Dendritic cell treated with granulocyte-macrophage colony-stimulating factor and Interleukin-4, amounts not matched to agents 40 ng/mL and 50 ng/mL, for 4 days (primary cell): Measurements from ENCODE around the gene ANKRD31.

Source experiments
- H3K27ac Mint-ChIP-seq: one replicate; pipeline ENCODE4 v1.8.0; 2022; ENCODE audit warnings: mild to moderate bottlenecking, mixed read lengths
- H3K27me3 Mint-ChIP-seq: one replicate; pipeline ENCODE4 v1.8.0; 2022; ENCODE audit warnings: mild to moderate bottlenecking, mixed read lengths
- H3K36me3 Mint-ChIP-seq: one replicate; pipeline ENCODE4 v1.8.0; 2022; ENCODE audit warnings: low read depth, mixed read lengths
- H3K4me1 Mint-ChIP-seq: one replicate; pipeline ENCODE4 v1.8.0; 2022; ENCODE audit warnings: low read depth, mixed read lengths
- H3K4me3 Mint-ChIP-seq: one replicate; pipeline ENCODE4 v1.8.0; 2022; ENCODE audit warnings: mild to moderate bottlenecking, moderate library complexity, mixed read lengths
- H3K9me3 Mint-ChIP-seq: one replicate; pipeline ENCODE4 v1.8.0; 2022; ENCODE audit warnings: mixed read lengths
- intact Hi-C: fragments of 100-400 bp; cut with micrococcal nuclease; formaldehyde crosslinking; loops from one replicate; pipeline ENCODE4 v1.15.0; 2022

Gene ANKRD31

DNA sequence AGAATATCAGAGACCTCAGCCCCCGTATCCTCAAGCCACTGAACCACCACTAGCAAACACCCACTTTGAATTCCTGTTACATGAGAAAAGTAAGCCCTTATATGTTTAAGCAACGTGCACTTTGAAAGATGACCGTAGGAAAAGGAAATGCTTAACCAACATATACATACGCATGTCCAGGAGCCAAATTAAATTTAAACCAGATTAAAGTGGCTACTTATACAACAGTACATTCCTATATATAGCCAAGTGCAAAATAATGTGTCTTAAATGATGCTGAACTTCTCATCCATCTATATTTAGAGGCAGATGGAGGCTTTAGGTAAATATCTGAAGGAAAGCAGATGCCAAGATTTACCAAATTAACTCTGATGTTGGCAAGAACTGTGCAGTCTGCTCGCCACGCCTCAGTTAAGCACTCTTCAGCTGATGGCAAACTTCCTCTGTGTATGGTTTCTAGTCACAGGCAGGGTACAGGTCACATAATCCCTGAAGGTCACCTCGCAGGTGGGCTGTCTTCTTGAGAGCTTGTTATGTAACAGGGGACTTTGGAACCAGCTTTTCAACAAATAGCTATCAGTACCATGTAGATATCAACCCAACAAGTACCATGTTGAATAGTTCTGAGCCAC, 192.9 kb downstream of the ANKRD31 start:
- H3K4me3 Mint-ChIP-seq, result no peak overlapping the region
- peaks cover 8% of the 10 kb centered on the region for H3K4me1 Mint-ChIP-seq
- peaks cover 3% of the 10 kb centered on the region for H3K27me3 Mint-ChIP-seq
- H3K27ac Mint-ChIP-seq, result no peak overlapping the region
- intact Hi-C loops, result loop anchor here (10.0 kb wide), 1 partner anchor 359 kb away; the partner anchor contains the start of gene HEXB
- H3K36me3 Mint-ChIP-seq, result no peaks in the 10 kb centered on the region
- no peaks in the 10 kb centered on the region for H3K9me3 Mint-ChIP-seq

DNA sequence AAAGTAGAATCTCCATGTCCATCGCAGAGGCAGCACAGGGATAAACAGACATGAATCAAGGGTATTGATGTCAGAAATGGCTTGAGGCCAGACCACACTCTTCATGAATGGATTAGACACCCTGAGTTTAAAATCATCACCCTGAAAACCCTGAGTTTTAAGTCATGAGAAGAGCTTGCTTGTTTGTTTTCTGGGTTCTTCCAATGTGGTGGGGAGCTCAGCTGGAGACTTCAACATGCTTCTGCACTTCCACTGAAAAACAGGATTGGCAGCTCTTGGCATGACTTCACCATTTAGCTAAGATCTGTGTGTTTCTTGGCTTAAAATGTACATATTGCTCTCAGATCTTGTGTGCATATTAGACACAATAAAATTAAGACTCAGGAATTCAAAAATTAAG, 194.2 kb downstream of the ANKRD31 start:
- no peak overlapping the region for H3K27ac Mint-ChIP-seq
- no peaks in the 10 kb centered on the region for H3K36me3 Mint-ChIP-seq
- no peaks in the 10 kb centered on the region for H3K9me3 Mint-ChIP-seq
- H3K27me3 Mint-ChIP-seq, result peaks cover 3% of the 10 kb centered on the region
- no peak overlapping the region for H3K4me3 Mint-ChIP-seq
- intact Hi-C loops, result loop anchor here (10.0 kb wide), 1 partner anchor 358 kb away; the partner anchor contains the start of gene HEXB
- peaks cover 8% of the 10 kb centered on the region for H3K4me1 Mint-ChIP-seq

DNA sequence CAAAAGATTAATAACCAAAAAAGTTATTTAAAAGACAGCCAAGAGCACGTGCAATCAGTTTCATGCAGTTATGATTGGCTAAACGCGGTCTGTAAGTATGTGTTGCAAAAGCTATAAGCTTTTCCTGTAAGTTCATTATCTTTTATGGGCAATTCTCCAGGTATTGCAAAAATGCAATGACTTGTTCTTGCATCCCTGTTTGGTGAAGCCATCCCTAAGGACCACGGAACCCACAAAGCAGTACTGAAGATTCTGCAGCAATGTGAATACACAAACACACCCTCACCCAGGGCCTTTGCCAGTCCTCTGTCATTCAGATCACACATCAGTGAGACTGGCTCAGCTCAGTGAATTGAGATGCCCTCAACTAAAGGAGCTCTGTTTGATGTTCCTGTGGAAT, 195.7 kb downstream of the ANKRD31 start:
- intact Hi-C loops, result loop anchor here (10.0 kb wide), 1 partner anchor 356 kb away; the partner anchor contains the start of gene HEXB
- H3K9me3 Mint-ChIP-seq, result no peaks in the 10 kb centered on the region
- H3K4me1 Mint-ChIP-seq, result peaks cover 8% of the 10 kb centered on the region
- no peak overlapping the region for H3K4me3 Mint-ChIP-seq
- no peaks in the 10 kb centered on the region for H3K36me3 Mint-ChIP-seq
- no peak overlapping the region for H3K27ac Mint-ChIP-seq
- H3K27me3 Mint-ChIP-seq, result peaks cover 1% of the 10 kb centered on the region

DNA sequence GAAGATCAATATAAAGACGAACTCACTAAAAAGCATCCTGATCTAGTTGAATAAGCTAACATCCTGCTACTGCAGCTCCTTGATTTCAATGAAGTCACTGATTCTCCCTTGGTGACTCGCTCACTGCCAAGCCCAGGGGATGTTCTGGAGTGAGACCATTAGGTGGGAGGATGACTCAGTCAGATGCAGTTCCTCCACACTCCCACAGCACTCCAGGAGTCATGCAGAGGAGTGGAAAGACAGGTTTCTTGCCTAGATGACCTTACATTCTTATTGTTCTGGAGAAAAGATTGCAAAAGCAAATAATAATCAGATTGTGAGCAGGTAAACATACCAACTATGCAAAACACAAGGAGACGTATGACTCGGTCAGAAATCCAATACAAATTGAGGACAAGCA, 199.6 kb downstream of the ANKRD31 start:
- Mint-ChIP-seq H3K27me3 (peaks cover 1% of the 10 kb centered on the region), H3K36me3 (no peaks in the 10 kb centered on the region), H3K4me3 (no peak overlapping the region), H3K9me3 (no peaks in the 10 kb centered on the region), H3K4me1 (no peaks in the 10 kb centered on the region), H3K27ac (no peak overlapping the region)
- intact Hi-C loops, result no loop called here

DNA sequence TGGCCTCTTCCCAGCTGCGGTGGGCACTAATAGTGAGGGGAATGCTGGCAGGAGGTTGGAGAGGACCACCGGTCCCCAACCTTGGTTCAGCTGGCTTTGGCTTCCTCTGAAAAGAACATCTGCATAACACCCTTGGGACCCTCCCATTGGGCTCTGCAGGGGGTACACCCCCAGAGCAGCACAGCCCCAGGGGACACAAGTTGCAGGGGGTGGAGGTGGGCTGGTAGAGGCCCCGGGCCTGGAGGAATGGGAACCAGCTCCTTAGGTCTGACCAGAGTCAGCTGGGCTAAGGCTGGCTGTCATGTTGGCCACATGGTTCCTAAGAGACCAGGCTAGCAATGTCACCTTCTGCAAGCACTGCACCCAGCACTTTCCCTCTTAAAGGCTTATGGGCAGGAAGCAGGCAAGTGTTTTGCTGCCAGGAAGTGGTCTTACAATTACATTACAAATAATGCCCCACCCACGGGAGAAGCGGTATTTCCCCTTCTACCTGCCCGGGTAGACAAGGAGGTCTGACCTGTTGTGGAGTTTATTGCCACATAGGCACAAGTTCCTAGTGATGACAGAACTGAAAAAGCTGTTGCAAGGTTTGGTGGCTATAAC, 202.4 kb downstream of the ANKRD31 start:
- no peak overlapping the region for H3K27ac Mint-ChIP-seq
- H3K36me3 Mint-ChIP-seq, result no peaks in the 10 kb centered on the region
- H3K9me3 Mint-ChIP-seq, result no peaks in the 10 kb centered on the region
- H3K27me3 Mint-ChIP-seq, result peaks cover 1% of the 10 kb centered on the region
- intact Hi-C loops, result no loop called here
- H3K4me1 Mint-ChIP-seq, result no peaks in the 10 kb centered on the region
- H3K4me3 Mint-ChIP-seq, result no peak overlapping the region

DNA sequence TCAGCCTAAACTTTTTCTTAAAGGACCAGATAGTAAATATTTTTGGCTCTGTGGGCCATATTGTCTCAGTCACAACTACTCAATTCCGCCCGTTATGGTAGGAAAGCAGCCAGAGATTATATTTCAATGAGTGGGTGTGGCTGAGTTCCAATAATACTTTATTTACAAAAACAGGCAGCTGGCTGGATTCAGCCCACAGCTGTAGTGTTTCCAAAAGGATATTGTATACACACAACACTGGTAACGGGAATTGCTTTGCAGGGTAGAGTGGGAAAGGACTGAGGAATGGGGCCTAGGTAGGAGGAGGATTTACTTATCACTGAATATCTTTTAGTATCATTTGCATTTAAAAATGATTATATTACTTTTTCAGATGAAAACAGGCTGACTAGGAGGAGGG, 205.3 kb downstream of the ANKRD31 start:
- Mint-ChIP-seq H3K9me3 (no peaks in the 10 kb centered on the region), H3K4me1 (no peaks in the 10 kb centered on the region), H3K4me3 (no peak overlapping the region), H3K27ac (no peak overlapping the region), H3K27me3 (peaks cover 1% of the 10 kb centered on the region), H3K36me3 (no peaks in the 10 kb centered on the region)
- intact Hi-C loops, result no loop called here

DNA sequence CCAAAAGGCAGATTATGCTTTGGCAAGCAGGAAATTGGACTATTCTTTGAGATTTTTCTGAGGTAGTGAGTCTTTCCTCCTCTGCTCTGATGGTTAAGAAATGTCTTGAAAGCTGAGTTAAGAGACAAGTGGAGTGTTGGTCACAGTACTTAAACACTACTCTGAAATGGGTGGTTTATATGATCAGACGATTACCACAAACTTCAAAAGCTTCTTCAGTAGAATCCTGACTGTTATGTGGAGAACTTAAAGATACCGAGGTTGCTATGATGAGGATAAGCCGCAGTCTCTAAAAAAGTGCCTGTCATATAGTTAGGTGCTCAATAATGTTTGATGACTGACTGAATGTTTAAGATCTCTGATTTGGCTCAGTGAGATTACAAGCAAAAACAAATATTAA, 208.6 kb downstream of the ANKRD31 start:
- no peaks in the 10 kb centered on the region for H3K4me1 Mint-ChIP-seq
- H3K27me3 Mint-ChIP-seq, result peaks cover 1% of the 10 kb centered on the region
- intact Hi-C loops, result no loop called here
- H3K27ac Mint-ChIP-seq, result no peak overlapping the region
- H3K4me3 Mint-ChIP-seq, result no peak overlapping the region
- H3K9me3 Mint-ChIP-seq, result no peaks in the 10 kb centered on the region
- no peaks in the 10 kb centered on the region for H3K36me3 Mint-ChIP-seq

DNA sequence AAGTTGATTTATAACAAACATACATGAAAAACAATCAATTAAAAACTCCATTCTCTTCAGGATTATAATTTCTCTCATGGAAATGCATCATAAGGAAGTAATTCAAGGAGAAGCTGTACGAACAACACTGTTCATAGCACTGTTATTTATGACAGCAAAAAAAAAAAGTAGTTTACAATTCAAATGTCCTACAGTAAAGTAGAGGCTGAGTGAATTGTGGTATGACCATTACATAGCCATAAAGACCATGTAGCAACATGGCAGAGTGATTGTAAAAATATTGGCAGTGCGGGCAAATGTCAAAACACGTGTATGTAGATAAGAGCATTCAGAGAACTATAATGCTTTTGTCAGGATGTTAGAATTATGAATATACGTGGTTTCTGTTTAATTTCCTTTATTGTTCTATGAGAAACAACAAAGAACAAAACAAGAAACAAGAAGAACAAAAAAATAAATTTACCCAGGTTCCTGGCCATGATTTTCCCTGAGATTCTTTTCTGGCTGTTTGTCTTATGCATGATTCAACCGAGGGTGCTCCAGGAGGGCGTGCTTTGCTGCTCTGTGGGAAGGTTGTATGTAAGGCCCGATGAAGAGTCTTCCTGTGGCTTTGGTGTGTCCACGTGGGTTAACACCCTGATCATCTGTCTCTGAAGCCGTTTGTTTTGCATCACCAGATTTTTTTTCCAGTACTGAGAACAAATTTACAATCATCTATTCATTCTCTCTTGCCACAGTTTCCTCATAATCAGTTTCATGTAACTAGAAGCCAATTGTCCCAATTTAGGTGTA, 213.1 kb downstream of the ANKRD31 start:
- no peaks in the 10 kb centered on the region for H3K9me3 Mint-ChIP-seq
- intact Hi-C loops, result no loop called here
- H3K36me3 Mint-ChIP-seq, result no peaks in the 10 kb centered on the region
- H3K27ac Mint-ChIP-seq, result no peak overlapping the region
- peaks cover 12% of the 10 kb centered on the region for H3K4me1 Mint-ChIP-seq
- H3K27me3 Mint-ChIP-seq, result no peaks in the 10 kb centered on the region
- no peak overlapping the region for H3K4me3 Mint-ChIP-seq

DNA sequence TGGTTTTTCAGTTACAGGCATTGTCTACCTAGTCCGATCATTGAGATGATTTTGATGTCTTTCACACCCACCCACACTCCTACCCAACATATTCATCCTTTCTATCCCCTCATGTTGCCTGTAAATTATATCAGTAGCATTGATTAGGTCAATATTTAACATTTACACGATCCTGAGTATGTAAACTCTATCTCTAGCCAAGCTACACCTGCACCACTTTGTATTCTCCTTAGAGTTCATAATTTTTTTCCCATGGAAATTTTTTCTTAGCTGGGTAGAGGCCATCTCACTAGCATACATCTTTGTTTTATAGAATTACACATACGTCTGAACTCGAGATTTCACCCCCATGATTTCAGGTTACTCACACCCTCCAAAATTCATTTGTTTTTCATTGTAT, 214.9 kb downstream of the ANKRD31 start:
- Mint-ChIP-seq H3K9me3 (no peaks in the 10 kb centered on the region), H3K4me1 (peaks cover 12% of the 10 kb centered on the region), H3K4me3 (no peak overlapping the region), H3K27ac (no peak overlapping the region), H3K36me3 (no peaks in the 10 kb centered on the region), H3K27me3 (no peaks in the 10 kb centered on the region)
- intact Hi-C loops, result no loop called here

DNA sequence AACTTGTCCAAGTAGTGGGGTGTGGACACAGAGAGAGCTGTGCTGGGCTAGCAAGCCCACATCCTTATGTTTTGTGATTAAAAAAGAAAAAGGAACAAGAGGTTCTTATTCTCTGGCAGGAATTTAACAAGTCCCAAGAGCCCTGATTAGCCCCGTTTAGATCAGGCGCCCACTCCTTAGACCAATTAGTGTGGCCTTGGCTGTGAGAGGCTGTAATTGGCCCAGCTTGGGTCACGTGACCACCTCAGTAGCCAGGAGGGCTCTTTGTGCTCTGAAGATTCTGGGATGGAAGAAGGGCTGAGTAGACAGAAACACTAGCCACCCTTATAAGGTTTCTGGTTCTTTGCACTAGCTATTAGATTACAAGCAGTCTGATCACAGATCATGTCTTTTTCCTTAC, 215.5 kb downstream of the ANKRD31 start:
- Mint-ChIP-seq H3K4me1 (peaks cover 12% of the 10 kb centered on the region), H3K36me3 (no peaks in the 10 kb centered on the region), H3K9me3 (no peaks in the 10 kb centered on the region), H3K27me3 (no peaks in the 10 kb centered on the region), H3K27ac (no peak overlapping the region), H3K4me3 (no peak overlapping the region)
- intact Hi-C loops, result no loop called here

DNA sequence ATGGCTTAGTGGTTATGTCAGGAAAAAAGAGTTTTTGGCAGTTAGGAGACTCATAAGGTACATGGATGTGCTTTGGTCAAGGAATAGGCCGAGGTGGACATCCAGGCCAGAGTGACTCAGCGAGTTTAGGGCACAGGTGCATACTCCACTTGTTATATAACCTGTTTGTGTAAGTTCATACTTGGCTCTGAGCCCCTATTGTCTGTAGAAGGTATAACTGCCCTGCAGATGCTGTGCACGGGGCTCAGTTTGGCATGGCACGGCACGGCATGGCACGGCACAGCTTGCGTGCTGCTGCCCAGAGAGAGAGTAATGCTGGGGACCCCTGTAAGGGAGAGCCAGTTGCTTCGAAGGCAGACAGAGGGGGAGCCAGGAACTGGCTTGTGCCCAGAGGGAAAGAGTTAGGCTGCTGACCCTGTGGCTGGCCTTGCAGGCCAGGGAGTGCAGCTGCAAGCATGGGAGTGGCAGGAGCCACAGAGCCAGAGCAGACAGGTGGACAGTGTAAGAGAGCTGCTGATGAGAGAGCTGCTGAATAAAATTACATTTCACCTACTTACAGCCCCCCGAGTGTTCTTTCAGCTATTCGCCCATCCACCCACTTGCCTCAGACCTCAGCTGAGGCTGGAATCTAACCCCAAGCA, 216.5 kb downstream of the ANKRD31 start:
- H3K4me1 Mint-ChIP-seq, result peaks cover 12% of the 10 kb centered on the region
- no peaks in the 10 kb centered on the region for H3K9me3 Mint-ChIP-seq
- no peaks in the 10 kb centered on the region for H3K36me3 Mint-ChIP-seq
- intact Hi-C loops, result no loop called here
- no peaks in the 10 kb centered on the region for H3K27me3 Mint-ChIP-seq
- no peak overlapping the region for H3K27ac Mint-ChIP-seq
- no peak overlapping the region for H3K4me3 Mint-ChIP-seq

DNA sequence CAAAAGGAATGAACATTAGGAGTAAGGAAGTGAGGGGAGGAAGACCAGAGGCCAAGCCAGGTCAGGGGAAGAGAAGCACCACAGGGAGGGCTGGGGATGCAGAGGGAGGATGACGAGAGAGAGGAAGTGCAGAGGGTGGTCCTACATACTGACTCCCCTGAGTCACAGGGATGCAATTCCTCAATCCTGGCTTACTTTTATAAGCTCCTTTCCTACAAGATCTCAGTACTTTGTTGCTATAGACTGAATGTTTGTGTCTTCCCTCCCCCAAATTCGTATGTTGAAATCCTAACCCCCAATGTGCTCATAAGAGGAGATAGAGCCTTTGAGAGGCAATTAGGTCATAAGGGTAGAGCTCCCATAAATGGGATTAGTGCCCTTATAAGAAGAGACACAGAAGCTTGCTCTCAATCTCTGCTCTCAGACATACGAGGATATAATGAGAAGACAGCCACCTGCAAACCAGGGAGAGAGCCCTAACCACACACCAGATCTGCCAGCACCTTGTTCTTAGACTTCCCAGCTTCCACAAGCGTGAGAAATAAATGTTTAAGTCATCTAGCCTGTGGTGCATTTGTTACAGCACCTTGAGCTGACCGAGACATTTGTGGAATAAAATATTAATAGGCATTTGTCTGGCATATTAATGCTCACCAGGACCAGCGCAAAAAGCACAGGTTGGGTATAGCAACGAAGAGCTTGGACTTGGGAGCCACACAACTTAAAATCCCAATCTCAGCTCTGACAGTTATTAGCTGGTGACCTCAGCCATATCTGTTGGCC, 217.7 kb downstream of the ANKRD31 start:
- H3K4me1 Mint-ChIP-seq, result peaks cover 12% of the 10 kb centered on the region
- intact Hi-C loops, result no loop called here
- no peaks in the 10 kb centered on the region for H3K27me3 Mint-ChIP-seq
- H3K9me3 Mint-ChIP-seq, result no peaks in the 10 kb centered on the region
- H3K27ac Mint-ChIP-seq, result no peak overlapping the region
- no peaks in the 10 kb centered on the region for H3K36me3 Mint-ChIP-seq
- H3K4me3 Mint-ChIP-seq, result no peak overlapping the region
